ENCODE results near the gene S100A5.
A peak's percentile ranks its signal among the peaks of the same experiment; 100 is the strongest.
"Not testable (repeated sequence)": the region's sequence is repeated elsewhere in the genome, so short reads cannot be mapped to it uniquely, and the experiment has no call there.

S100A5 gene, protein sequence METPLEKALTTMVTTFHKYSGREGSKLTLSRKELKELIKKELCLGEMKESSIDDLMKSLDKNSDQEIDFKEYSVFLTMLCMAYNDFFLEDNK

DNA sequence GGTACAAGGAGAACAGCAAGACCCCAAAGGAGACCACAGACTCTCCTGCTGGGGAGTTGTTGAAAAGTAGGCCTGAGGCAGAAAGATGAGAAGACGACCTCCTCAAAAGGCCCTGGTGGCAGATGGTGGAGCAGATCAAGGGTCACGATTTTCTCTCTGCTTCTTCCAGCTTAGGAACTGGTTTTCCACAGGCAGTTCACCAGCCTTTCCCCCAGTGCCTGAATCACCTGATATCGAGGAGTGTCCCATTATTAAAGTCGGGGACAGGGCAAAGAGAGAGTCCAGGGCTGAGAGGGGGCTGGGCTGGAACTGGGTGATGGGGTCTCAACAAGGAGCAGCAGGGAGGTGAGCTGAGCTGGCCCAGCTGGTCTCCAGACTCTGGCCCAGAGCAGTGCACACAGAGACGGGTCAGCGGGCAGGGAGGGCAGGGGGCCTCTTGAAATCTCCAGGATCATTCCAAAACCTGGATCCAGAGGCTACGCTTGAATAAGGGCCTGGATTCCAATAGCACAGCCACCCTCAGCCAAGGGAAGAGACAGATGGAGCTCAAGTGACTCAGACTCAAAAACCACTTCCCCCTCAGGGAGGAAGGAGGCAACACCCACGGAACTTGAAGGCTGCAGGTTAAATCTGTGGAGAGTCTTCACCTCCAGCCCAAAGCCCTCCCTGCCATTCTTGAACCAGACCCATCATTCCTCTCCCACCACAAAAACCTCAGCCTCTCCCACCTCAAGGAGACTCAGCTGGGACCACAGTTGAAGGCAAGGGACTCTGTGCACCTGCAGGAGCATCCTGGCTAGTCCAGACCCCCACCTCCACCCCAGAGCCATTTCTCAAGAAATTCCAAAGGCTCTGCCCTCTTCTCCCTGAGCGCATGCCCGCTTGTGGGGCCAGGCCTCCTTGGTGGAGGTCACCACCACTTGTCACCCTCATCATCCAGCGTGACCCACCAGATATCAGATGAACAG lies at the start of gene S100A5:
S100A5 (minus strand) TSS at position 541 of the 968 bp plus-strand sequence. CDS start 743 bp downstream, outside the sequence.
- DNase-seq (ENCODE audit: low read depth), result peak; percentile 38

DNA sequence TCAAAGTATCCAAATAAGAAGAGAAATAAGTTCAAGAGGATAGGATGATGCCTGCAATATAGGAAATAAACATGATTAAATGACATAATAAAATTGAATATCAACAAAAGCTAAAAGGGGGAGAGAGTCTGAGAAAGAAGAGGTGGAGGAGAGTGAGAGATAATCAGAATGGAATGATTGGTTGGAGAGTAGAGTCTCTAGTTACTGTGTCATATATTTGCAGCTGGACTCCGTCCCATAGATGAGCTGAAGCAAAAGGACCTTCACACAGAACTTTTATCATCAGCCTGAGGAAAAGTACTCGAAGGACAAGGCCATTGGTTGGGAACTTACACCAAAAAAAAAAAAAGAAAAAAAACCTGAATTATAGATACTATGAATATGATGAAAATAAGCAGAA lies 47.7 kb upstream of the S100A5 start:
- no peak for DNase-seq (ENCODE audit: low read depth)

DNA sequence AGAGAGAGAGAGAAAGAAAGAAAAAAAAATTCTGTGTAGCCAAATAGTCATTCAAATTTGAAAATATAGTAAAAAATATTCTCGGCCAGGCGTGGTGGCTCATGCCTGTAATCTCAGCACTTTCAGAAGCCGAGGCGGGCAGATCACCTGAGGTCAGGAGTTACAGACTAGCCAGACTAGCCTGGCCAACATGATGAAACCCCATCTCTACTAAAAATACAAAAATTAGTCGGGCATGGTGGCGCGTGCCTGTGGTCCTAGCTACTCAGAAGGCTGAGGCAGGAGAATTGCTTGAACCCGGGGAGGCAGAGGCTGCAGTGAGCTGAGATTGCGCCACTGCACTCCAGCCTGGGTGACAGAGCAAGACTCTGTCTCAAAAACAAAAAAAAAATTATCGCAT lies 47.3 kb upstream of the S100A5 start:
- not testable (repeated sequence) for DNase-seq (ENCODE audit: low read depth)

DNA sequence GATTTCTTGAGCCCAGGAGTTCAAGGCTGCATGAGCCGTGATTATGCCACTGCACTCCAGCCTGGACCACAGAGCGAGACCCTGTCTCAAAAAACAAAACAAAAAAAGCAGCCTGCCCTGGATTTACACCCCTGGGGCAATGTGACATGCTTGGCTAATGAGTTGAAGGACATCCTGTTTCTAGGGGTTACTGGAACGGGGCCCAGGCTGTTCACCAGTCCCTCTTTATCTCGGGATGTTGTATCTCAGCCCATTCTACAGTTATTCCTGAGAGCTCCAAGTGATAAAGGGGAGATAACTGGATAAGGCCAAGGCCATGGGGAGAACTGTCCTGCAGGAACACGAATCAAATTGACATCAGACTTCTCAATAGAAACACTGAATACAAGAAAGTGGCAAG lies 46.6 kb upstream of the S100A5 start:
- DNase-seq (ENCODE audit: low read depth), result no peak

DNA sequence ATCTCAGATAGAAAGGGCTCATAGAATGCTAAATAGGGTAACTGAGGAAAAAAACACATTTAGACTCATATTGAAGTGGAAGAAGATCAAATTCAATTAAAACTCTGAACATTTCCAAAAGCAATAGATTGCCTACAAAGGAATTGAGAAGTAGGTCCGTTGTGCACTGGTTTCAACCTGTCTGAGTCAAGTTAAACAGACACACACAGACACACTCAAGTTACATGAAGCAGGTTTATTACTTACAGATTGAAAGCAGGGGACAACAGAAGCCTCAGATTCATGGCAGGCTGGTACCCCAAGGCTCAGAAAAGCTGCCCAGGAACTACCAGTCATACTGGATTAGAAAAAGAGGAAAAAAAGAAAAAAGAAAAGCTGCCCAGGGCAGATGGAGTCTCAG lies 45.6 kb upstream of the S100A5 start:
- no peak for DNase-seq (ENCODE audit: low read depth)

DNA sequence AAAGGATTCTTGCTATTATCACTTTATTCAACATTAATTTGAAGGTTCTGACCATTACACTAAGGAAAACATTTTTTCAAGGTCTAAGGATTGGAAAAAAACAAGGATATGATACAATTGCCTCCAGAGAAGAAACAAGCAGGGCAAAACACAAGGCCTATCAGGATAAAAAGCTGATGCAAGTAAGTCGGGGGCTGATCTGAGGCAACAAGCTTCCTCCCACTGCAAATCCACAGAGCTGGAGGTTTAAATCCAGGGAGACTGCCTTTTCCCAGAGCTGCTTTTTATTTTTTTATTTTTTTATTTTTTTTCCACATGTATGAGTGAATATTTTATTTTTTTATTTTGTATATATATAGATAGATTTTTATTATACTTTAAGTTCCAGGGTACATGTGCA lies 44.3 kb upstream of the S100A5 start:
- DNase-seq (ENCODE audit: low read depth), result no peak

DNA sequence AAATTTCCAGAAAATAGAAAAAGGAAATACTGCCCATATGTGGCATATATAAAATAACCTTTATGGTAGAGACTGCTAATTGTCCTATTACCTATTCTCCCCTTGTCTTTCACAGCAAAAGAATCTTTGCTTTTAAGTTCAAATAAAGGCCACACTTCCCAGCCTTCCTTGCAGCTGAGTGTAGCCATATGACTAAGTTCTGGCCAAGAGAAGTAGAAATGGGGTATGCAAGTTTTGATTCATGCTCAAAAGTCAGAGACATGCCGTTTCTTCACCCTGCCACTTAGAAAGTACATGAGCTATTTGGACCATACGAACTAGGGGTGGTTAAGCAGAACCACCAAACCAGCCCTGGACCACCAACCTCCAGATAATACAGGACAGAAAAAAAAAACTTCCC lies 43.2 kb upstream of the S100A5 start:
- DNase-seq (ENCODE audit: low read depth), result no peak

DNA sequence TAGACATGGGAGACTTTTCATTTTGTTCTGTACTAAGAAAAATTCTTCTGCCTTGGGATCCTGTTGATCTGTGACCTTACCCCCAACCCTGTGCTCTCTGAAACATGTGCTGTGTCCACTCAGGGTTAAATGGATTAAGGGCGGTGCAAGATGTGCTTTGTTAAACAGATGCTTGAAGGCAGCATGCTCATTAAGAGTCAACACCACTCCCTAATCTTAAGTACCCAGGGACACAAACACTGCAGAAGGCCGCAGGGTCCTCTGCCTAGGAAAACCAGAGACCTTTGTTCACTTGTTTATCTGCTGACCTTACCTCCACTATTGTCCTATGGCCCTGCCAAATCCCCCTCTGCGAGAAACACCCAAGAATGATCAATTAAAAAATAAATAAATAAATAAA lies 42.8 kb upstream of the S100A5 start:
- not testable (repeated sequence) for DNase-seq (ENCODE audit: low read depth)

DNA sequence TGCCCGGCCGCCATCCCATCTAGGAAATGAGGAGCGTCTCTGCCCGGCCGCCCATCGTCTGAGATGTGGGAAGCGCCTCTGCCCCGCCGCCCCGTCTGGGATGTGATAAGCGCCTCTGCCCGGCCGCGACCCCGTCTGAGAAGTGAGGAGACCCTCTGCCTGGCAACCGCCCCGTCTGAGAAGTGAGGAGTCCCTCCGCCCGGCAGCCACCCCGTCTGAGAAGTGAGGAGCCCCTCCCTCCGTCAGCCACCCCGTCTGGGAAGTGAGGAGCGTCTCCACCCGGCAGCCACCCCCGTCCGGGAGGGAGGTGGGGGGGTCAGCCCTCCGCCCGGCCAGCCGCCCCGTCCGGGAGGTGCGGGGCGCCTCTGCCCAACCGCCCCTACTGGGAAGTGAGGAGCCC lies 42.1 kb upstream of the S100A5 start:
- DNase-seq (ENCODE audit: low read depth), result not testable (repeated sequence)

DNA sequence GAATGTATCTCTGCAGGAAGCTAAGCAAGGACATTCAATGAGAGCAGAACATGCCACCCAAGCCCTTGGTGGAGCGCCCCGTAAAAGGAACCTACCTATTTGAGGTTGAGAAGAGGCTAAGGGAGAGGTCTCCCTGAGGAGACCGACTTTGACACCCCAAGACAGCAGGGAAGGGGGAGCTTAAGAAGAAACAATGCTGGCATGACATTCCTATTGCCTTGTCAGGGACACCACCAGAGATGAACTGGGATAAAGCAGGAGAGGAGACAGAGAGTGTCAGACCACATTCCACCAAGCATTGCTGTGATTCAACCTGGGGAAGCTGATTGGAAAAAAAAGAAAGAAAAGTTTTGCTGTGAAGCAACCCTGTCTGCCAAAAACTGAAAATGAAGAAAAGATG lies 38.2 kb upstream of the S100A5 start:
- no peak for DNase-seq (ENCODE audit: low read depth)

DNA sequence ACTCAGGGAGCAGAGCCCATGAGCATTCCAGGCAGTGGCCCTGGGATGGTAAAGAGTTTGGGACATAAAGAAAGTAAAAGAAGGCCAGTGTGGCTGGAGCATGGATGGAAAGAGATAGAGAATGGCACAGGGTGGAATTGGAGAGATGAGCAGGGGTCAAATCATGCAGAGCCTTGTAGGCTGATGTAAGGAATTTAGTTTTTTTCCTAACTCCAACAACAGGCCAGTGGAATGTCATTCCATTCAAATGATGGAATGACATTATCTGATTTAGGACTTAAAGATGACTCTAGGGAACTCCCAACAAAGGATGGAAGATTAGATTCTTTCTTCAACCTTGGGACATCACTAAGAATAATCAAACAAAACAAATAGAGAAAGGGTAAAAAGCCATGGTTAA lies 37.8 kb upstream of the S100A5 start:
- no peak for DNase-seq (ENCODE audit: low read depth)

DNA sequence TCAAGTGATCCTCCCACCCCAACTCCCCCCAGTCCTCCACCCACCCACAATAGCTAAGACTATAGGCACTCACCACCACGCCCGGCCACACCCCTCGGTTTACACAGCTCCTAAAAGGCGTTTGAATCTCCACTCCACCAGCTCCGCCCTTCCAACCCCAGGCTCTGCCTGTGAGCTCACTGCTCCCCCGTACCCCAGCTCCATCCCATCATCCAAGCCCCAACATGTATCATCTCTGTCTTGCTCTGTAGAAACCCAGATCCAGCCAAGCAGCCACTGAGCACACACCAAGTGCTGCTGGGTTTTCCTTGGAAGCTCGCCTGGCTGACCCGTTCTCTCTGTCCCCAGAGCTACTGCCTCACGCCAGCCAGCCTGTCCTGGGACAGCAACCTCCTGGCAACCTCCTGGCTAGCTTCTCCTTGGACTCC lies 36.9 kb upstream of the S100A5 start:
- no peak for DNase-seq (ENCODE audit: low read depth)

DNA sequence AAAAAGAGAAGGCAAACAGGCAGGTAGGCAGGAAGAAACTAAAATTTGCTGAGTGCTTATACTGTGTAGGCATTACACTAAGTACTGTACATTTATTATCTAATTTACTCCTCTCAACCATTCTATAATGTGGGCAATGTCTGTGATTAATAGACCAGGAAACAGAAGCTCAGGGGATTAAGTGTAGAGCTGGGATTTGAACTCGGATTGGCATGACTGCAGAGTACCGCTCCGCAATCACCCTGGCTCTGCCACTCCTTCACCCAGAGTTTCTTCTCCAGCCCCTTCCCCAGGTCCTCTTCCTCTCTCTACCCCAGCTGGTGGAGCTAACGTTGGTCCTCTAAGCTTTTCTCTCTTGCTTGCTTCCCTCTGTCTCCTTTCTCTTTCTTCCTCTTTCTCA lies 36.4 kb upstream of the S100A5 start:
- no peak for DNase-seq (ENCODE audit: low read depth)

DNA sequence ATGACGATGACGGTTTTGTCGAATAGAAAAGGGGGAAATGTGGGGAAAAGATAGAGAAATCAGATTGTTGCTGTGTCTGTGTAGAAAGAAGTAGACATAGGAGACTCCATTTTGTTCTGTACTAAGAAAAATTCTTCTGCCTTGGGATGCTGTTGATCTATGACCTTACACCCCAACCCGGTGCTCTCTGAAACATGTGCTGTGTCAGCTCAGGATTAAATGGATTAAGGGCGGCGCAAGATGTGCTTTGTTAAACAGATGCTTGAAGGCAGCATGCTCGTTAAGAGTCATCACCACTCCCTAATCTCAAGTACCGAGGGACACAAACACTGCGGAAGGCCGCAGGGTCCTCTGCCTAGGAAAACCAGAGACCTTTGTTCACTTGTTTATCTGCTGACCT lies 34.8 kb upstream of the S100A5 start:
- not testable (repeated sequence) for DNase-seq (ENCODE audit: low read depth)

DNA sequence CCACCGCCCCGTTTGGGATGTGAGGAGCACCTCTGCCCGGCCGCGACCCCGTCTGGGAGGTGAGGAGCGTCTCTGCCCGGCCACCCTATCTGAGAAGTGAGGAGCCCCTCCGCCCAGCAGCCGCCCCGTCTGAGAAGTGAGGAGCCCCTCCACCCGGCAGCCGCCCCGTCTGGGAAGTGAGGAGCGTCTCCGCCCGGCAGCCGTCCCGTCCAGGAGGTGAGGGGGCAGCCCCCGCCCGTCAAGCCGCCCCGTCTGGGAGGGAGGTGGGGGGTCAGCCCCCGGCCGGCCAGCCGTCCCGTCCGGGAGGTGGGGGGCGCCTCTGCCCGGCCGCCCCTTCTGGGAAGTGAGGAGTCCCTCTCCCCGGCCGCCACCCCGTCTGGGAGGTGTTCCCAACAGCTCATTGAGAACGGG lies 34.4 kb upstream of the S100A5 start:
- not testable (repeated sequence) for DNase-seq (ENCODE audit: low read depth)

DNA sequence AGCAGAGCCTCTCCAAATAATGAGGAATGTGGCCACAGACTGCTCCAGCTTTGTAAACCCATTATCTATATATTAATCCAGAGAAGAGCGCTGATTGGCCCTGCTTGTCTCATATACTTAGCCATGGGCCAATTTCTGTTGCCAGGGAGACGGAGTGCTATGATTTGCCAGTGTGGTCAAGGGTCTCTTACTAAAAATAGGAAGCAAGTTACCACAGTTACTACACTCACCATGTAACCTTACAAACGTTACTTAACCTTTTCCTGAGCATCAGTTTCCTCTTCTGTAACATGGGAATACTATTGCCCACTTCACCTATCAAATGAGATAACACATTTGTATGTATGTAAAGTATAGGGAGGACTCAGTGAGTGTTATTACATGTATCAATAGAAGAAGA lies 32.6 kb upstream of the S100A5 start:
- DNase-seq (ENCODE audit: low read depth), result no peak

DNA sequence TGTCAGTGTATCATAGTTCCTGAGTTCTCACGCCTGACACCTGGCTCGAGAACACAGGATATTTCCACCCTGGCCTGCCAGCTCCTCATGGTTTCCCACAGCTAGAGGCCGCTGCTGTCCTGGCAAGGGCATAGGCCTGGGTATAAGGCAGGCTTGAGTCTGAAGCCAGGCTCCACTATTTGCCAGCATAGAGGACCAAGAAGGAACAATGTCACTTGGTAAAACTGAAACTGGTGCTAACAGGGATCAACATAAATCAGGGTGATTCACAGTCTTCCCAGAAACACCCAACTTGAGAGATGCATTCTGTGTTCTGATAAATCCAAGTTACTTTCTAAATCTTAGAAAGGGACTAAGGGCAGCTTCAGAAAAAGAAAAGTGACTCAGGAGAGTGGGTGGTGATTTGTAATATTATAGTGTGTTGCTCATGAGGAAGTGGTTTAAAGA lies 31.9 kb upstream of the S100A5 start:
- no peak for DNase-seq (ENCODE audit: low read depth)

DNA sequence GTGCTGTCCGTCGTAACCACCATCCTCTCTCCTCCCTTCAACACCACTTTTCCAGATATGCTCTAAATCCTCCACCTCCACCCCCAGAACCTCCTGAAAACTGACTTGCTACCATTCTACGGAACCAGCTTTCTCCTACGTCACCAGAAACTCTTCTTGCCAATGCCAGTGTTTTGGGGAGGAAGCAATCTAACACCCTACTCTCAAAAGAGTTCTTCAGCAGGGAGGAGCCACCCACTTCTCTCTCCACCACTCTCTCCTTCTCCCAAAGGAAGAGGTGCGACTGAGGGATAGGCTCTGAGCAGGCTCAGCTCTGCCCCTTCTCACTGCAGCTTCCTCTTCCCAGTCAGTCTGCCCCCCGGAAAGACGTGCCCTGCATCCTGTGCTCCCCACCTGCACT lies 31.0 kb upstream of the S100A5 start:
- no peak for DNase-seq (ENCODE audit: low read depth)

DNA sequence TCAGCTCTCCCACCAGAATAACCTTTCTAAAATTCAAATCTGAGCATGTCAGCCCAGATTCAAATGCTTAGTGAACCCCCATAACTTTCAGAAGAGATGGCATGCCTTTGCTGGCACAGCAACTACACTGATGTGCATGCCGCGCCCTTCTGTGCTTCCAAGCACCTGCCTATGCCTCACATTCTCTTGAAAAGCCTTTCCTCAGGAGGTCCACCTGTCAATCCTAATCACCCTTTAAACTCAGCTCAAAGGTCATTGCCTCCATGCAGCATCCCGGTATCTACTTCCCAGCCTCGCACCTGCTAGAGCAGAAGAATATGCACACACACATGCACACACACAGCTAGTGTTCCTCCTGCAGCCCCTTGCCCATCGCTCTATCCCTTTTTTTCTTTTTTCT lies 30.1 kb upstream of the S100A5 start:
- no peak for DNase-seq (ENCODE audit: low read depth)

DNA sequence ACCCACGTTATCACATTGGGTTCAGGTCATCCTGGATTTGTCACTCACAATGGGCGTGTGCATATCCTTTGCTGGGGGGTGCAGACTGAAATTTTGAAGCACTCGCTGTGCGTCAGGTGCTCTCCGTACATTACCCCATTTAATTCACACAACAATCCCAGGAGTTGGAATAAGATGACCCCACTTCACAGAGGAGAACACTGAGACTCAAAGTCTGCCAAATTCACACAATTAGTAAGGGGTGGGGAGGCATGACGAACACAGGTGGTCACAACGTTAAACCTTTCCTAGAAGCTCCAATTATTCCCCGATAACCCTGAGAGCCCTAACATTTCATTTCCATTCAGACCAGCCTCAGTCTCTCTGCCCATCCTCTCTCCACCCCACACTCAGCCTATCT lies 28.7 kb upstream of the S100A5 start:
- DNase-seq (ENCODE audit: low read depth), result no peak

DNA sequence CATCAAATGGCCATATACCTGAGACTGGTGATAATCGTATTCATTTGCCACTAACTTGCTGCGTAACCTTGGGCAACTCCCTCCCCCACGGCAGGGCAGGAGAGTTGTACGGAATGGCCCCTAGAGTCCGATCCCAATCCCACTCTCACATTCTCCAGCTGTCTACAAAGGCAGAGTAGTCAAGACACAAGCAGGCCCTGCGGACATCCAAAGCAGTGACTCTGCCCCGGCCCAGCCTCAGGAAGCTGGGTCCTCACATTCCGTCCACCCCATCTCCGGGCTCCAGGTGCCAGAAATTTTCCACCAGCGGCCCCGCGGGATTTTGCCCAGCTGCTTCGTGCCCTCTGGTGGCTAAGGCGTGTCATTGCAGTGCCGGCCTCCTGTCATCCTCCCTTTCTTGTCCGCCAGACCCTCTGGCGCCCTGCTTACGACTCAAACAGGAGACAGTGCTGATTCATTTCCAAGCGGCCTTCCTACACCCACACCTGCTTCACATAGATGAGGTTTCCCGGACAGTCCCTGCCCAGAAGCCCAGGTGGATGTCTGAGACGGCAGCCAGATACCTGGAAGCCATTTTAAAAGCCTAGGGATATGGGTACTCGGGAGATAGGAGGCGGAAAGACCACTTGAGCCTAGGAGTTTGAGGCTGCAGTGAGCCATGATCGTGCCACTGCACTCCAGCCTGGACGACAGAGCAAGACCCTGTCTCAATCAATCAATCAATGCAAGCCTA lies 27.8 kb upstream of the S100A5 start:
- DNase-seq (ENCODE audit: low read depth), result peak; percentile 71

DNA sequence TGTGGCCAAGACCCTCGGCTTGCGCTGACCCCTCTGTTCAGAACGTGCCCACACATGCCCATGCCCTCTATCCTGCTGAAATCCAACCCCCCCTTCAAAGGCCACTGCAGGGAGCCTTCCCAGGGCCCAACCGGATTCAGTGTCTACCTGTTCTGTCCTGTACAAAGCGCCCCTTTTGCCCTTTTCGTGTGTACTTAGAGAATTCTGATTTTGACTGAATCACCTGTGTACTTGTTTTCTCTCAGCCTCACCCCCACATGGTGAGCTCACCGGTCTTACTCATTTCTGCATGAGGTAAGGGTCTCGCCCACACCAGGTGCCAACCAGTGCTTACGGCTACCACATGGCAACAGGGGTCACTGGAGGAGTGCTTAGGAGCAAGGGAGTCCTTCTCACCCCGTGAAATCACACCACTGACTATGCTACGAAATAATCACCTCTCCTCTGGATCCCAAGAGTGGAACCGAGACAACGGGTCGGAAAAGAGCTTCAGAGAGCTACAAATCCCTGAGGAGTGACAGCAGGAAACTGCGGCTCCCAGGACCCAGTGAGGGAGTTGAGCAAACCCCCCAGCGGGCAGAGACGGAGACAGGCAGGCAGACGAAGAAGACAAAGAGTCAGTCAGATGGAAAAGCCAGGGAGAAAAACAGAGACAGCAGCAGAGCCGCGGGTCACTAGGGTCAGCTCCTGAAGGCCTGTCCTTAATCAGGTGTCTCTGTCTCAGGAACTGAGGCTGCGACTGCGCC lies 27.1 kb upstream of the S100A5 start:
- DNase-seq (ENCODE audit: low read depth), result no peak
